Measurements from ENCODE around the gene TSHZ2. TPM values are rescaled to one million over a fixed set of nuclear protein-coding genes. Genes with fewer than 3 reads are reported as not detected.

Gene TSHZ2
- total RNA-seq, 2 experiments from 2014 or later = 0.38 to 0.54 TPM

DNA sequence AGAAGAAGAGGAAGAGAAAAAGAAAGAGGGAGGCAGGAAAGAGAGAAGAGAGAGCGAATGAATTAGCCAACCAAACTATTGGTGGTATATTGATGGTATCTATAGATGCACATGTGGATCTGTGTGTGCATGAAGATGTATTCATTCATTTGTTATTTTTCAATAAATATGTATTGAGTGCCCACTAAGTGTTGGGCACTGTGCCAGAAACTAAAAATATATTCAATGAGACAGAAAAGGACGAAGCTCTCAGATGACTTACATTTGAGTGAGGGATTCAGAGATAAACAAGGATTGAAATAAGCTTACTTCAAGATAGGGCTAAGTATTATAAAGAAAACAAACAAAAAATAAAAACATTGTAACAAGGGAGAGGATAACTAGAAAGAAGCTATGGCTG is 154.9 kb downstream of the TSHZ2 start:
- no peak overlapping the region for H3K4me3 Mint-ChIP-seq
- POLR2A ChIA-PET = no interaction called here
- CTCF ChIA-PET = no interaction called here
- TF ChIP-seq, protein P1, sequence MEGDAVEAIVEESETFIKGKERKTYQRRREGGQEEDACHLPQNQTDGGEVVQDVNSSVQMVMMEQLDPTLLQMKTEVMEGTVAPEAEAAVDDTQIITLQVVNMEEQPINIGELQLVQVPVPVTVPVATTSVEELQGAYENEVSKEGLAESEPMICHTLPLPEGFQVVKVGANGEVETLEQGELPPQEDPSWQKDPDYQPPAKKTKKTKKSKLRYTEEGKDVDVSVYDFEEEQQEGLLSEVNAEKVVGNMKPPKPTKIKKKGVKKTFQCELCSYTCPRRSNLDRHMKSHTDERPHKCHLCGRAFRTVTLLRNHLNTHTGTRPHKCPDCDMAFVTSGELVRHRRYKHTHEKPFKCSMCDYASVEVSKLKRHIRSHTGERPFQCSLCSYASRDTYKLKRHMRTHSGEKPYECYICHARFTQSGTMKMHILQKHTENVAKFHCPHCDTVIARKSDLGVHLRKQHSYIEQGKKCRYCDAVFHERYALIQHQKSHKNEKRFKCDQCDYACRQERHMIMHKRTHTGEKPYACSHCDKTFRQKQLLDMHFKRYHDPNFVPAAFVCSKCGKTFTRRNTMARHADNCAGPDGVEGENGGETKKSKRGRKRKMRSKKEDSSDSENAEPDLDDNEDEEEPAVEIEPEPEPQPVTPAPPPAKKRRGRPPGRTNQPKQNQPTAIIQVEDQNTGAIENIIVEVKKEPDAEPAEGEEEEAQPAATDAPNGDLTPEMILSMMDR (IDR thresholded peaks at IDR 0.05) = no peak
- ATAC-seq = no peak
- no peak for DNase-seq
- peaks cover 11% of the 10 kb centered on the region for H3K27me3 Mint-ChIP-seq
- no peak overlapping the region for H3K27ac Mint-ChIP-seq
- H3K36me3 Mint-ChIP-seq (ENCODE audit: low read depth) = no peaks in the 10 kb centered on the region
- H3K4me1 Mint-ChIP-seq (ENCODE audit: low read depth) = no peaks in the 10 kb centered on the region
- intact Hi-C loops (cut with micrococcal nuclease) = no loop called here
- H3K9me3 Mint-ChIP-seq = no peaks in the 10 kb centered on the region

DNA sequence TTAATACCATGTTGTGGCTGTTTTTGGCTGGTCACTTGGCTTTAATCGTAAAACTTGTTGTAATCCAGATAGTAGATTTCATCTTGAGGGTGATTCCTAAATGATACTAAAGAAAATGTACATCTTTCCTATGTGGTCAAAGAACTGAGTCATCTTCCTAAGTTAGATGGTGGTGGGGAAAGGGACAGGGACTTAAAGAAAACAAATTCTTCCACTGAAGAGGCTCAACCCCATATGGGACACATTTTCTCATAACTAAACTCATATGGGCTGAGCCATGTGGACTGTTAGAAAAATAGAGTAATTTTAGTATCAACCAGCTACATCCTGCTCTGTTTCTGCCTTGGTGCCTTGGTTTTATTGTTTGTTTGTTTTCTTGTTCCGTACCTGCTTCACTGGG is 155.8 kb downstream of the TSHZ2 start:
- POLR2A ChIA-PET = no interaction called here
- CTCF ChIA-PET = no interaction called here
- H3K4me3 Mint-ChIP-seq = no peak overlapping the region
- no peaks in the 10 kb centered on the region for H3K9me3 Mint-ChIP-seq
- H3K36me3 Mint-ChIP-seq (ENCODE audit: low read depth) = no peaks in the 10 kb centered on the region
- TF ChIP-seq, protein P1 (IDR thresholded peaks at IDR 0.05) = no peak
- intact Hi-C loops (cut with micrococcal nuclease) = no loop called here
- no peaks in the 10 kb centered on the region for H3K4me1 Mint-ChIP-seq (ENCODE audit: low read depth)
- ATAC-seq (no peak), DNase-seq (no peak)
- H3K27me3 Mint-ChIP-seq = peaks cover 11% of the 10 kb centered on the region
- no peak overlapping the region for H3K27ac Mint-ChIP-seq

DNA sequence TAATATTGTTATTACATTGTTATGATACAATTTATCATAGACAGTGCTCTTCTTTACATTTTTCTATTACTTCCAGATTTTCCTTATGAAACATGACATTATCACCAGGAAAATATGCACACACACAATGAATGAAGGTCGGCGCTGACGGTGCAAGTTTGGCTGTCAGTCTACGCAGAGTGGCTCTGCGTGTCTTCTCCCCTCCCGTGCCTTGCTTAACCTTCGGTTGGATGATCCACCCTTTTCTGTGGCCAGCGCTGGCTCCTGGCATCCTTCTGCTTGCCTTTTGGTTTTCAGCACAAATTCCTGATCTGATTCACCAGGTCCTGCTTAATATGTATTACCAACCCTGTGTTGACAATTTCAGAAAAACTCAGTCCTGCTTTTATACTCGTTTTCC is 157.4 kb downstream of the TSHZ2 start:
- Mint-ChIP-seq H3K4me1 (ENCODE audit: low read depth) (no peaks in the 10 kb centered on the region), H3K36me3 (ENCODE audit: low read depth) (no peaks in the 10 kb centered on the region), H3K27ac (no peak overlapping the region), H3K9me3 (no peaks in the 10 kb centered on the region), H3K4me3 (no peak overlapping the region), H3K27me3 (peaks cover 11% of the 10 kb centered on the region)
- no peak for ATAC-seq
- TF ChIP-seq, protein P1 (IDR thresholded peaks at IDR 0.05) = no peak
- CTCF ChIA-PET = no interaction called here
- DNase-seq = no peak
- intact Hi-C loops (cut with micrococcal nuclease) = no loop called here
- POLR2A ChIA-PET = interaction anchor here (0.6 kb wide), 1 partner anchor 259 kb away, joined by 3 read pairs; no protein-coding TSS in a partner anchor

DNA sequence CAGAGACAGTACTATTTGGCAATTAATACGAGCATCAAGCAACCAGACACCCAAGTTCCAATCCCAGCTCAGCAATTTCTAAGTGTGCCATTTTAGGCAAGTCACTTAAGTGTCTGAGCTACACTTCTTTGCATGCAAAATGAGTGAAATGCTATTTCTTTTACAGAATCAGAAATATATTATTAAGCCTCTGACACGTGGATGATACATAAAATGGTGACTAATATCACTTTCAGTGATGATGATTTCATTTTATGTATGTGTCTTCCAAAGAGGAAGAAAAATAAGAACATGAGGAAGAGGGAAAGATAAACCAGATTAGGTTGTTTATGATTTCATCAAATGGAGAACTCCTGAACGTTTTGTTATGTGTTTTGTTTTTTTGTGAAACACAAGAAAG is 158.6 kb downstream of the TSHZ2 start:
- Mint-ChIP-seq H3K4me1 (ENCODE audit: low read depth) (no peaks in the 10 kb centered on the region), H3K4me3 (no peak overlapping the region), H3K36me3 (ENCODE audit: low read depth) (no peaks in the 10 kb centered on the region), H3K27me3 (peaks cover 13% of the 10 kb centered on the region), H3K27ac (no peak overlapping the region), H3K9me3 (no peaks in the 10 kb centered on the region)
- TF ChIP-seq, protein P1 (IDR thresholded peaks at IDR 0.05) = no peak
- ATAC-seq = no peak
- intact Hi-C loops (cut with micrococcal nuclease) = no loop called here
- CTCF ChIA-PET = no interaction called here
- DNase-seq = no peak
- POLR2A ChIA-PET = no interaction called here

DNA sequence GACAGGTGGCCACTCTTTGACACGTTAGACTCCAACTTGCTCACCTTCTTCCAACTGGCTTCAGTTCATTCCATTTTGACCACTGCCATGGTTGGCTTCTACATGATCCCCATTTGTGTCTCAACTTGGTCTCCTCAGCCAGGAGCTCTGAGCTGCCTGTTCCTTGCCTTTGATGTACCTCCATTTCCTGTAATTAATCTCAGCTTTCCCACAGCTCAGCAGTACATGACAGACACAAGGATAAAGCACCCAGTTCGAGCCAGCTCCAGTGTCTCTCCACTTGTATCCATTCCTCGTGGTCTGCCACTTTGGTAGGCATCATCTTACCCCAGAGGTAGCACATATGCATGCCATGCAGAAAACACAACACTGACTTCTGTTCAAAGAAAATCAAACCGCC is 161.0 kb downstream of the TSHZ2 start:
- H3K27ac Mint-ChIP-seq = no peak overlapping the region
- peaks cover 13% of the 10 kb centered on the region for H3K27me3 Mint-ChIP-seq
- no peaks in the 10 kb centered on the region for H3K4me1 Mint-ChIP-seq (ENCODE audit: low read depth)
- DNase-seq (no peak), ATAC-seq (no peak)
- ChIA-PET POLR2A (no interaction called here), CTCF (no interaction called here)
- TF ChIP-seq, protein P1 (IDR thresholded peaks at IDR 0.05) = no peak
- intact Hi-C loops (cut with micrococcal nuclease) = no loop called here
- H3K4me3 Mint-ChIP-seq = no peak overlapping the region
- no peaks in the 10 kb centered on the region for H3K36me3 Mint-ChIP-seq (ENCODE audit: low read depth)
- no peaks in the 10 kb centered on the region for H3K9me3 Mint-ChIP-seq
